GM23338 (cell line): Measurements from ENCODE around the gene FGGY. TPM values are rescaled to one million over a fixed set of nuclear protein-coding genes. Genes with fewer than 3 reads are reported as not detected.

Source experiments
- ATAC-seq: fragments of 200-7000 bp; cut with Tn5 transposase; 3 replicates; pipeline ENCODE4 v1.9.1; 2020
- DNase-seq: peaks from one replicate; pipeline ENCODE4 v3.0.0-alpha.2; 2015; ENCODE audit warnings: low spot score
- H2AFZ ChIP-seq: fragments of 200-600 bp; sonication (generic); 2 replicates; pipeline ENCODE4 v1.8.0; 2016; ENCODE audit warnings: antibody characterized with exemption, mild to moderate bottlenecking, moderate library complexity
- H3F3A ChIP-seq: fragments of 200-600 bp; sonication (generic); replicated peaks from 2 replicates; pipeline ENCODE4 v1.8.0; 2017; ENCODE audit warnings: antibody characterized with exemption, mixed run types, low read depth
- H3K27ac ChIP-seq: fragments of 200-600 bp; sonication (generic); 2 replicates; pipeline ENCODE4 v1.6.1; 2016; ENCODE audit warnings: low read depth
- H3K27me3 ChIP-seq: fragments of 200-600 bp; sonication (generic); 2 replicates; pipeline ENCODE4 v1.8.0; 2016; ENCODE audit warnings: mild to moderate bottlenecking, mixed run types, moderate library complexity; ENCODE audit not compliant: insufficient read depth
- H3K36me3 ChIP-seq: fragments of 200-600 bp; sonication (generic); 2 replicates; pipeline ENCODE4 v1.8.0; 2016; ENCODE audit warnings: mild to moderate bottlenecking; ENCODE audit not compliant: insufficient read depth
- H3K4me1 ChIP-seq: fragments of 200-600 bp; sonication (generic); 2 replicates; pipeline ENCODE4 v1.8.0; 2016; ENCODE audit warnings: mild to moderate bottlenecking, moderate library complexity; ENCODE audit not compliant: insufficient read depth
- H3K4me2 ChIP-seq: fragments of 200-600 bp; sonication (generic); 2 replicates; pipeline ENCODE4 v1.7.1; 2017; ENCODE audit warnings: mixed run types
- H3K4me3 ChIP-seq: fragments of 200-600 bp; sonication (generic); 2 replicates; pipeline ENCODE4 v1.6.1; 2016; ENCODE audit warnings: mixed run types
- H3K79me2 ChIP-seq: fragments of 200-600 bp; sonication (generic); replicated peaks from 2 replicates; pipeline ENCODE4 v1.8.0; 2017; ENCODE audit warnings: mild to moderate bottlenecking; ENCODE audit not compliant: insufficient read depth
- H3K9me2 ChIP-seq: fragments of 200-600 bp; sonication (generic); 2 replicates; pipeline ENCODE4 v1.8.0; 2017; ENCODE audit not compliant: insufficient read depth
- H4K20me1 ChIP-seq: fragments of 200-600 bp; sonication (generic); replicated peaks from 2 replicates; pipeline ENCODE4 v1.8.0; 2017; ENCODE audit warnings: mild to moderate bottlenecking; ENCODE audit not compliant: insufficient read depth
- H3K27ac Mint-ChIP-seq: 2 replicates; pipeline ENCODE4 v1.8.0; 2020; ENCODE audit warnings: inconsistent platforms, mild to moderate bottlenecking, moderate library complexity, mixed read lengths
- H3K27me3 Mint-ChIP-seq: 3 replicates; pipeline ENCODE4 v1.8.0; 2022; ENCODE audit warnings: low read depth, mild to moderate bottlenecking, moderate library complexity, mixed read lengths, inconsistent platforms; ENCODE audit not compliant: insufficient read depth, poor library complexity
- H3K36me3 Mint-ChIP-seq: 3 replicates; pipeline ENCODE4 v1.8.0; 2021; ENCODE audit warnings: low read depth, mild to moderate bottlenecking, inconsistent platforms, moderate library complexity, mixed read lengths
- H3K4me1 Mint-ChIP-seq: 3 replicates; pipeline ENCODE4 v1.8.0; 2020; ENCODE audit warnings: mild to moderate bottlenecking, inconsistent platforms, mixed read lengths
- H3K4me3 Mint-ChIP-seq: 3 replicates; pipeline ENCODE4 v1.8.0; 2021; ENCODE audit warnings: moderate library complexity, mild to moderate bottlenecking, inconsistent platforms, mixed read lengths
- H3K9me3 Mint-ChIP-seq: 3 replicates; pipeline ENCODE4 v1.8.0; 2020; ENCODE audit warnings: moderate library complexity, mild to moderate bottlenecking, inconsistent platforms, mixed read lengths
- CREB1 ChIP-seq: fragments of 250-450 bp; sonication (Bioruptor Pico); IDR thresholded peaks from 2 replicates; pipeline ENCODE4 v1.5.0; 2020; ENCODE audit warnings: low read depth, mild to moderate bottlenecking, moderate library complexity
- CTCF ChIP-seq, 2 experiments: fragments of 200-600 bp in 1 of 2; sonication (generic) in 1 of 2; conservative IDR thresholded peaks; 2 replicates each; pipeline versions ENCODE4 v1.5.1 to v1.6.1; 2016 to 2017; ENCODE audit warnings: antibody characterized with exemption in 2 of 2, low read depth in 2 of 2, mild to moderate bottlenecking in 2 of 2, moderate library complexity in 1 of 2
- EZH2 ChIP-seq: fragments of 200-600 bp; sonication (generic); IDR thresholded peaks from one replicate; pipeline ENCODE4 v1.8.0; 2017; ENCODE audit warnings: antibody characterized with exemption, mild to moderate bottlenecking, low read depth; ENCODE audit not compliant: unreplicated experiment
- EZH2phosphoT487 ChIP-seq: fragments of 200-600 bp; sonication (generic); IDR thresholded peaks from one replicate; pipeline ENCODE4 v1.8.1; 2018; ENCODE audit warnings: antibody characterized with exemption; ENCODE audit not compliant: unreplicated experiment
- JUNB ChIP-seq: IDR thresholded peaks from one replicate; pipeline ENCODE4 v1.6.1; 2016; ENCODE audit warnings: antibody characterized with exemption; ENCODE audit not compliant: unreplicated experiment
- NANOG ChIP-seq: IDR thresholded peaks from 2 replicates; pipeline ENCODE4 v1.6.1; 2016; ENCODE audit warnings: antibody characterized with exemption, borderline replicate concordance
- POLR2AphosphoS5 ChIP-seq: IDR thresholded peaks from 2 replicates; pipeline ENCODE4 v1.6.1; 2016; ENCODE audit warnings: antibody characterized with exemption, low read depth
- STAT1 ChIP-seq: IDR thresholded peaks from one replicate; pipeline ENCODE4 v1.6.1; 2016; ENCODE audit warnings: antibody characterized with exemption; ENCODE audit not compliant: unreplicated experiment
- ZNF114 ChIP-seq: fragments of 250-450 bp; sonication (Bioruptor Pico); IDR thresholded peaks from 2 replicates; pipeline ENCODE4 v1.5.0; 2020; ENCODE audit warnings: mild to moderate bottlenecking, moderate library complexity
- ZNF331 ChIP-seq: fragments of 250-450 bp; sonication (Bioruptor Pico); IDR thresholded peaks from 2 replicates; pipeline ENCODE4 v1.5.0; 2020; ENCODE audit warnings: low read depth, mild to moderate bottlenecking, moderate library complexity
- polyA plus RNA-seq: library from polyadenylated mRNA; unstranded; fragments of >200 nt; fragmentation: Nextera tagmentation; extraction: Ambion mirVana; gene quantifications from 2 replicates; pipeline ENCODE4 v1.2.1, GENCODE V29; 2016
- total RNA-seq: library from RNA; depleted of rRNA; stranded (reverse); fragments of >200 nt; shearing (Covaris generic); gene quantifications from 2 replicates; pipeline ENCODE4 v1.2.3, GENCODE V29; 2014
- TF ChIP-seq, protein P1 (sequence below): fragments of 250-450 bp; sonication (Bioruptor Pico); IDR thresholded peaks from 2 replicates; pipeline ENCODE4 v1.5.0; 2020; ENCODE audit warnings: mild to moderate bottlenecking, moderate library complexity

The FGGY gene
- total and polyA plus RNA-seq, 2 experiments from 2014 or later = 10.9 to 21.4 TPM

DNA sequence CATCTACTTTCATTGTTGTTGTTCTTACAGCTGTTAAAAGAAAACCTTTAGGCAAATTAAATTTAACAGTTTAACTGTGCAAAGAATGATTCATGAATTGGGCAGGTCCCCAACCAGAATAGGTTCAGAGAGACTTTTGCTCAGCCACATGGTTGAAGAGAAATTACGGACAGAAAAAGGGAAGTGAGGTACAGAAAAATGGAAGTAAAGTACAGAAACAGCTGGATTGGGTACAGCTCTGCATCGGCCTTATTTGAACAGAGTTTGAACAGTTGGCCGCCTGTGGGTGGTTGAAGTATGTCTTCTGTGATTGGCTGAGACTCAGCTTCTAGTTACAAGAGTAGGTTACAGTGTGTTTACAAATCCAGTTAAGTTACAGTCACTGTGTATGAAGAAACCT, 210.1 kb downstream of the FGGY start:
- Histone ChIP-seq H4K20me1 (no peaks in the 10 kb centered on the region), H3K9me2 (0 out of 2 replicates have a peak, but pooled peaks cover 5% of the 10 kb centered on the region), H3K4me1 (peaks cover 5% of the 10 kb centered on the region), H3K4me2 (no peak overlapping the region), H3K36me3 (no peaks in the 10 kb centered on the region), H3K4me3 (no peak overlapping the region), H3K27me3 (no peaks in the 10 kb centered on the region), H3K27ac (no peak overlapping the region), H2AFZ (no peak overlapping the region), H3K79me2 (no peaks in the 10 kb centered on the region), H3F3A (no peaks in the 10 kb centered on the region)
- ATAC-seq (no peak), DNase-seq (no peak)
- no peak overlapping the region for H3K27ac Mint-ChIP-seq
- no peak for TF ChIP-seq JUNB
- TF ChIP-seq CTCF (conservative IDR thresholded peaks at IDR 0.05; ENCODE audit: low read depth in 2 of 2) = no peak
- H3K36me3 Mint-ChIP-seq = no peaks in the 10 kb centered on the region
- H3K27me3 Mint-ChIP-seq = no peaks in the 10 kb centered on the region
- H3K4me1 Mint-ChIP-seq = peaks cover 11% of the 10 kb centered on the region; the same call in 2 of the 3 replicates
- H3K4me3 Mint-ChIP-seq = no peak overlapping the region
- H3K9me3 Mint-ChIP-seq = no peaks in the 10 kb centered on the region; the same call in 2 of the 3 replicates

DNA sequence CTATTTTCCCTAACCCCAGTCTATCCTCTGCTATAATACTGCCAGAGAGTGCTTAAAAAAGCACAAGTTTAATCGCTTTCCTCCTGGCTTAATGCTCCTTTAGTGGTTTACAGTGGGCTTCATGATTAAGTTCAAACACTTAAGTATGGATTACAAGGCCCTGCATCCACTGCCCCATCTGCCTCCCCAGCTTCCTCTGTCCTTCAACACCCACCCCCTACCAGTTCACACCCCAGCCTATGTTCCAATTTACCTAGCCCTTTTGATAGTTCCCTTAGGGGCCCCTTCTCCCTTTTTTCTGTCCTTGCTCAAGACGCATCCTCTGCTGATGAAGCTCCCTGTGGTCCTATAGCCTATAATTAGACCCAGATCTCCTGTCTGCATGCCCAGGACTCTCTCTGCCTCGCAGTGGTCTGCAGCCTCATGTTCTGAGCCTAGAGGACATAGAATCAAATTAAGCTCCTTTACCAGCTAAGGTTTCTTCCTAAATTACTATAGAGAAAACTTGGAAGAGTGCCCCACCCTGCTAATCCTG, 212.5 kb downstream of the FGGY start:
- H3K27me3 ChIP-seq = no peaks in the 10 kb centered on the region
- no peaks in the 10 kb centered on the region for H3K36me3 Mint-ChIP-seq
- H3K4me1 Mint-ChIP-seq = peaks cover 11% of the 10 kb centered on the region; the same call in 2 of the 3 replicates
- H3K9me2 ChIP-seq = no peaks in the 10 kb centered on the region
- H3F3A ChIP-seq = no peaks in the 10 kb centered on the region
- no peaks in the 10 kb centered on the region for H3K36me3 ChIP-seq
- H3K79me2 ChIP-seq = no peaks in the 10 kb centered on the region
- no peaks in the 10 kb centered on the region; the same call in 2 of the 3 replicates for H3K9me3 Mint-ChIP-seq
- H3K4me3 Mint-ChIP-seq = no peak overlapping the region
- no peak overlapping the region for H3K4me3 ChIP-seq
- no peaks in the 10 kb centered on the region for H4K20me1 ChIP-seq
- no peak for DNase-seq
- H2AFZ ChIP-seq = no peak overlapping the region
- no peaks in the 10 kb centered on the region for H3K27me3 Mint-ChIP-seq
- ATAC-seq = no peak
- no peak overlapping the region for H3K4me2 ChIP-seq
- no peak overlapping the region for H3K27ac Mint-ChIP-seq
- peaks cover 5% of the 10 kb centered on the region for H3K4me1 ChIP-seq
- H3K27ac ChIP-seq = no peak overlapping the region
- no peak for TF ChIP-seq CTCF (conservative IDR thresholded peaks at IDR 0.05; ENCODE audit: low read depth in 2 of 2)
- no peak for TF ChIP-seq NANOG
- no peak for TF ChIP-seq EZH2phosphoT487
- no peak for TF ChIP-seq CREB1
- TF ChIP-seq ZNF114 (CRISPR knock-in tag) = no peak
- no peak for TF ChIP-seq EZH2
- no peak for TF ChIP-seq POLR2AphosphoS5
- no peak for TF ChIP-seq ZNF331 (CRISPR knock-in tag)
- no peak for TF ChIP-seq JUNB
- TF ChIP-seq, protein P1, sequence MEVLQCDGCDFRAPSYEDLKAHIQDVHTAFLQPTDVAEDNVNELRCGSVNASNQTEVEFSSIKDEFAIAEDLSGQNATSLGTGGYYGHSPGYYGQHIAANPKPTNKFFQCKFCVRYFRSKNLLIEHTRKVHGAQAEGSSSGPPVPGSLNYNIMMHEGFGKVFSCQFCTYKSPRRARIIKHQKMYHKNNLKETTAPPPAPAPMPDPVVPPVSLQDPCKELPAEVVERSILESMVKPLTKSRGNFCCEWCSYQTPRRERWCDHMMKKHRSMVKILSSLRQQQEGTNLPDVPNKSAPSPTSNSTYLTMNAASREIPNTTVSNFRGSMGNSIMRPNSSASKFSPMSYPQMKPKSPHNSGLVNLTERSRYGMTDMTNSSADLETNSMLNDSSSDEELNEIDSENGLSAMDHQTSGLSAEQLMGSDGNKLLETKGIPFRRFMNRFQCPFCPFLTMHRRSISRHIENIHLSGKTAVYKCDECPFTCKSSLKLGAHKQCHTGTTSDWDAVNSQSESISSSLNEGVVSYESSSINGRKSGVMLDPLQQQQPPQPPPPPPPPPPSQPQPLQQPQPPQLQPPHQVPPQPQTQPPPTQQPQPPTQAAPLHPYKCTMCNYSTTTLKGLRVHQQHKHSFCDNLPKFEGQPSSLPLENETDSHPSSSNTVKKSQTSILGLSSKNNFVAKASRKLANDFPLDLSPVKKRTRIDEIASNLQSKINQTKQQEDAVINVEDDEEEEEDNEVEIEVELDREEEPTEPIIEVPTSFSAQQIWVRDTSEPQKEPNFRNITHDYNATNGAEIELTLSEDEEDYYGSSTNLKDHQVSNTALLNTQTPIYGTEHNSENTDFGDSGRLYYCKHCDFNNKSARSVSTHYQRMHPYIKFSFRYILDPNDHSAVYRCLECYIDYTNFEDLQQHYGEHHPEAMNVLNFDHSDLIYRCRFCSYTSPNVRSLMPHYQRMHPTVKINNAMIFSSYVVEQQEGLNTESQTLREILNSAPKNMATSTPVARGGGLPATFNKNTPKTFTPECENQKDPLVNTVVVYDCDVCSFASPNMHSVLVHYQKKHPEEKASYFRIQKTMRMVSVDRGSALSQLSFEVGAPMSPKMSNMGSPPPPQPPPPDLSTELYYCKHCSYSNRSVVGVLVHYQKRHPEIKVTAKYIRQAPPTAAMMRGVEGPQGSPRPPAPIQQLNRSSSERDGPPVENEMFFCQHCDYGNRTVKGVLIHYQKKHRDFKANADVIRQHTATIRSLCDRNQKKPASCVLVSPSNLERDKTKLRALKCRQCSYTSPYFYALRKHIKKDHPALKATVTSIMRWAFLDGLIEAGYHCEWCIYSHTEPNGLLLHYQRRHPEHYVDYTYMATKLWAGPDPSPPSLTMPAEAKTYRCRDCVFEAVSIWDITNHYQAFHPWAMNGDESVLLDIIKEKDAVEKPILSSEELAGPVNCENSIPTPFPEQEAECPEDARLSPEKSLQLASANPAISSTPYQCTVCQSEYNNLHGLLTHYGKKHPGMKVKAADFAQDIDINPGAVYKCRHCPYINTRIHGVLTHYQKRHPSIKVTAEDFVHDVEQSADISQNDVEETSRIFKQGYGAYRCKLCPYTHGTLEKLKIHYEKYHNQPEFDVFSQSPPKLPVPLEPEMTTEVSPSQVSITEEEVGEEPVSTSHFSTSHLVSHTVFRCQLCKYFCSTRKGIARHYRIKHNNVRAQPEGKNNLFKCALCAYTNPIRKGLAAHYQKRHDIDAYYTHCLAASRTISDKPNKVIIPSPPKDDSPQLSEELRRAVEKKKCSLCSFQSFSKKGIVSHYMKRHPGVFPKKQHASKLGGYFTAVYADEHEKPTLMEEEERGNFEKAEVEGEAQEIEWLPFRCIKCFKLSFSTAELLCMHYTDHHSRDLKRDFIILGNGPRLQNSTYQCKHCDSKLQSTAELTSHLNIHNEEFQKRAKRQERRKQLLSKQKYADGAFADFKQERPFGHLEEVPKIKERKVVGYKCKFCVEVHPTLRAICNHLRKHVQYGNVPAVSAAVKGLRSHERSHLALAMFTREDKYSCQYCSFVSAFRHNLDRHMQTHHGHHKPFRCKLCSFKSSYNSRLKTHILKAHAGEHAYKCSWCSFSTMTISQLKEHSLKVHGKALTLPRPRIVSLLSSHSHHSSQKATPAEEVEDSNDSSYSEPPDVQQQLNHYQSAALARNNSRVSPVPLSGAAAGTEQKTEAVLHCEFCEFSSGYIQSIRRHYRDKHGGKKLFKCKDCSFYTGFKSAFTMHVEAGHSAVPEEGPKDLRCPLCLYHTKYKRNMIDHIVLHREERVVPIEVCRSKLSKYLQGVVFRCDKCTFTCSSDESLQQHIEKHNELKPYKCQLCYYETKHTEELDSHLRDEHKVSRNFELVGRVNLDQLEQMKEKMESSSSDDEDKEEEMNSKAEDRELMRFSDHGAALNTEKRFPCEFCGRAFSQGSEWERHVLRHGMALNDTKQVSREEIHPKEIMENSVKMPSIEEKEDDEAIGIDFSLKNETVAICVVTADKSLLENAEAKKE (CRISPR knock-in tag) = no peak
- no peak for TF ChIP-seq STAT1
